Naive B cell (primary cell): Measurements from ENCODE around the gene MRPL20. TPM values are rescaled to one million over a fixed set of nuclear protein-coding genes. Genes with fewer than 3 reads are reported as not detected.
A peak's percentile ranks its signal among the peaks of the same experiment; 100 is the strongest.

Experiments
- ATAC-seq, 2 donors: fragments of 150-1000 bp; cut with Tn5 transposase; 2 replicates each; pipeline ENCODE4 v1.10.0; 2021; ENCODE audit warnings: low read depth in 2 of 2, mild to moderate bottlenecking in 2 of 2, moderate library complexity in 2 of 2
- DNase-seq: peaks from one replicate; pipeline ENCODE4 v3.0.0; 2022
- H3K27ac Mint-ChIP-seq, 6 donors: one replicate each; pipeline ENCODE4 v1.8.0; 2020 to 2022; ENCODE audit warnings: mild to moderate bottlenecking in 6 of 6, mixed read lengths in 6 of 6, moderate library complexity in 5 of 6, inconsistent platforms in 2 of 6
- H3K27me3 Mint-ChIP-seq, 3 donors: one replicate each; pipeline ENCODE4 v1.8.0; 2021 to 2022; ENCODE audit warnings: mixed read lengths in 3 of 3, mild to moderate bottlenecking in 1 of 3
- H3K36me3 Mint-ChIP-seq, 2 donors: one replicate each; pipeline ENCODE4 v1.8.0; 2020 to 2022; ENCODE audit warnings: mixed read lengths in 2 of 2, inconsistent platforms in 1 of 2, mild to moderate bottlenecking in 1 of 2
- H3K4me1 Mint-ChIP-seq, 3 donors: one replicate each; pipeline ENCODE4 v1.8.0; 2020 to 2022; ENCODE audit warnings: mixed read lengths in 3 of 3, inconsistent platforms in 1 of 3, mild to moderate bottlenecking in 1 of 3, moderate library complexity in 1 of 3
- H3K4me3 Mint-ChIP-seq, 8 donors: one replicate each; pipeline ENCODE4 v1.8.0; 2020 to 2022; ENCODE audit warnings: mild to moderate bottlenecking in 8 of 8, mixed read lengths in 8 of 8, moderate library complexity in 8 of 8, inconsistent platforms in 2 of 8
- H3K9me3 Mint-ChIP-seq, 7 donors: one replicate each; pipeline ENCODE4 v1.8.0; 2020 to 2022; ENCODE audit warnings: mixed read lengths in 7 of 7, mild to moderate bottlenecking in 5 of 7, inconsistent platforms in 2 of 7, moderate library complexity in 1 of 7
- polyA plus RNA-seq, 6 donors: library from polyadenylated mRNA; unstranded; fragments of 300-500 nt; fragmentation: Illumina TruSeq; gene quantifications; one replicate each; pipeline ENCODE4 v1.2.3, GENCODE V29; 2021; ENCODE audit warnings: low read depth in 6 of 6

Gene MRPL20
- polyA plus RNA-seq, 6 donors from 2014 or later, result 75.1 to 129 (median 102) TPM

DNA sequence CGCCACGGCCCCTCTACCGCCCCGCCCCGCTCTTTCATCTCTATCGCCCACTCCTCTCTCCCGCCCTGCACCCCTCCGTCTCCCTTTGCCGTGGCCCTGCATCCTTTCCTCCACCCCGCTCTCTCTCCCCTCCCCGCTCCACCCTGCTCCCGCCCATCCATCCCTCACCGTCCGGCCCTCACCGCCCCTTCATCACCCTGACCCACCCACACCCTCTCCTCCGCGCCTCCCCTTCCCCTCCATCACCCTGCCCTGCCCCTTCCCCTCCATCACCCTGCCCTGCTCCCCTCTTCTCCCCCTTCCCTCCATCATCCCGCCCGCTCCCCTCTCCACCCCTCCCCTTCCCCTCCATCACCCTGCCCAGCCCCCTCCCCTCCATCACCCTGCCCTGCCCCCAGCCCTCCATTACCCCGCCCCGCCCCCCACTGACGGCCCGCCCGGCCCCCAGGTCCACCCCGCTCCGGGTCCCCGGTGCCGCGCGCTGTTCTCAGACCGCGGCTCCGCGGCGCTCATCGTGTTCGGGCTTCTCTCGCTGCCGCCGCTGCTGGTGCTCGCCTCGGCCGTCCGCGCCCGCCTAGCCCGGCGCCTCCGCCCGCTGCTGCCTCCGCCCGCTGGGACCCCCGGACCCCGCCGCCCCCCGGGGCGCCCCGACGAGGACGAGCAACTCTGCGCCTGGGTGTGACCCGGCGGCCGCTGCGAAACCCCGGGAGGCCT is 20.2 kb upstream of the MRPL20 start:
- peaks cover 0 to 4% (median 0%) of the 10 kb centered on the region in 7 donors for H3K9me3 Mint-ChIP-seq
- peaks cover 4 to 8% (median 6%) of the 10 kb centered on the region in 3 donors for H3K4me1 Mint-ChIP-seq
- DNase-seq (no peak), ATAC-seq (peak in 1 of 2 donors; percentile 12)
- no peak overlapping the region for H3K4me3 Mint-ChIP-seq
- no peak overlapping the region for H3K27ac Mint-ChIP-seq
- H3K36me3 Mint-ChIP-seq, result no peaks in the 10 kb centered on the region
- H3K27me3 Mint-ChIP-seq, result peaks cover 19 to 75% (median 41%) of the 10 kb centered on the region in 3 donors

DNA sequence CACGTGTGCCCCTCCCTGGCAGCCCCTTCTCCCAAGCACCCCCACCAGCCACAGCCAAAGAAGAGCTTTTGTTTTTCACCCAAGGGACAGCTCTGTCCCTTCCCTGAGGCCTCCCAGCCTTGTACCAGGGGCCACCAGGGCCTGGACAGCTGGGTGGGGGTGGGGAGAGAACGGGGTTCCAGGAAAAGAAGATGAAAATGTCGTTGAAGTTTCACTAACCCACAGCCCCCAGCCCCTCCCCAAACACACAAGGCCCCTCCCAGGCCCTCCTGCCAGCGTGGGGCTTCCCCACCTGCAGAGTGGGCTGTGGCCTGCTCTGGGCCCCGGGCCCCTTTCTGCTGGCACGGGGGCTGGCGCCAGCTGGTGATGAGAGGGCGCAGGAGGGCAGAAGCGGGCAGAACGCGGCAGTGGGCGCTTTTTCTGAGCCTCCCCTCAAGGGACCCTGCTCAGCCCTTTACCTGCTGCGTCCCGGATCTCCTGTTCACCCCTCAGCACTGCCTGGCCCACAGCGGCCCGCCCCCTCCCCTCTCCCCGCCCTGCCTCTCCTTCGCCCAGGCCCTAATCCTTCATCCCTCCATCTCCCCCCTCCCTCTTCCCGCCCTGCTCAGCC is 19.5 kb upstream of the MRPL20 start:
- no peak for DNase-seq
- peak; percentile 47 to 61 for ATAC-seq
- H3K27me3 Mint-ChIP-seq, result peaks cover 19 to 73% (median 44%) of the 10 kb centered on the region in 3 donors
- peak overlapping the region in 1 of 6 donors; percentile 88 for H3K27ac Mint-ChIP-seq
- H3K36me3 Mint-ChIP-seq, result no peaks in the 10 kb centered on the region
- peaks cover 0 to 4% (median 0%) of the 10 kb centered on the region in 7 donors for H3K9me3 Mint-ChIP-seq
- peaks cover 4 to 8% (median 6%) of the 10 kb centered on the region in 3 donors for H3K4me1 Mint-ChIP-seq
- H3K4me3 Mint-ChIP-seq, result peak overlapping the region in 1 of 8 donors; percentile 9

DNA sequence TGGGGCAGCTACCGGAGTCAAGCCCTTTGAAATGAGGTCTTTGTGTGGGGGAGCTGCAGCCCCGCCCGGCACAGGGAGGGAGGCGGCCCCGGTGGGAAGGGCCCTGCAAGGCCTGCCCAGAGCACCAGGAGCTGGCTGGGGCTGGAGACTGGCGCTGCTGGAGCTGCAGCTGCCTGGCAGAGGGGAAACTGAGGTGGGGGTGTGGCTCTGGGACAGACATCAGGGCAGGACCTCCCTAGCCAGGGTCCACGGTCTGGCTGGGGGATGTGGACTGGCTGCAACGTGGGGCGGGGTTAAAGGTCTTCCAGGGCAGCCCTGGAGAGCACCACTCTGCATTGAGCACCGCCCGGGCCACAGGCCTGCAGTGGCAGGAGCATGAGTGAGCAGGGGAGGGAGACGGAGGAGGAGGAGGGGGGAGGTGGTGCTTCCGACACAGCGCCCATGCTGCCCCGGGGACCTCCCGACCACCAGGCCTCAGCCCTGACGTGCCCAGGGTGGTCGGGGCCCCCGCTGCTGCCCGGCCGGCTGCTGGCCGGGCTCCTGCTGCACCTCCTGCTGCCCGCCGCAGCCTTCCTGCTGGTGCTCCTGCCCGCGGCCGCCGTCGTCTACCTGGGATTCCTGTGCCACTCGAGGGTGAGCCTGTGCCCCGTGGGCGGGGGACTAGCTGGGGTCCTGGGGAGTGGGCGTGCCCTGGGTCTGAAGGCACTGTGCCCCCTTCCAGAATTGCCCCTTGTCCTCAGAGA is 18.8 kb upstream of the MRPL20 start:
- Mint-ChIP-seq H3K36me3 (no peaks in the 10 kb centered on the region), H3K27me3 (peaks cover 19 to 75% (median 47%) of the 10 kb centered on the region in 3 donors), H3K9me3 (peaks cover 0 to 4% (median 0%) of the 10 kb centered on the region in 7 donors), H3K4me1 (peaks cover 5 to 10% (median 6%) of the 10 kb centered on the region in 3 donors), H3K4me3 (peak overlapping the region in 2 of 8 donors; percentile 9 to 33), H3K27ac (peak overlapping the region in 1 of 6 donors; percentile 88)
- ATAC-seq (no peak), DNase-seq (no peak)

DNA sequence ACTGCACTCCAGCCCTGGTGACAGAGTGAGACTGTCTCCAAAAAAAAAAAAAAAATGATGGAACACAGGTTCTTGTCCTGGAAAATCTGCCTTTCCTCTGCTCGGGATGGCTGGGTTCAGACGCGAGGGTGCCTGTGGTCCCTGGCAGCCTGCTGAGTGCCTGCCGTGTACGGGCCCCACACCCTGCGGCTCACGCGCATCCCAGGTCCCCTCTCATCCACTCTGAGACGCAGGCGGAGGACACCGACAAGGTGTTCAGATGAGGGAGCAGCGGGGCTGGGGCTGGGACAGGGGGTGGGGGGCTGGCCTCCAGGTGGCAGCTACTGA is 18.3 kb upstream of the MRPL20 start:
- H3K4me3 Mint-ChIP-seq, result no peak overlapping the region
- DNase-seq, result no peak
- H3K27ac Mint-ChIP-seq, result no peak overlapping the region

DNA sequence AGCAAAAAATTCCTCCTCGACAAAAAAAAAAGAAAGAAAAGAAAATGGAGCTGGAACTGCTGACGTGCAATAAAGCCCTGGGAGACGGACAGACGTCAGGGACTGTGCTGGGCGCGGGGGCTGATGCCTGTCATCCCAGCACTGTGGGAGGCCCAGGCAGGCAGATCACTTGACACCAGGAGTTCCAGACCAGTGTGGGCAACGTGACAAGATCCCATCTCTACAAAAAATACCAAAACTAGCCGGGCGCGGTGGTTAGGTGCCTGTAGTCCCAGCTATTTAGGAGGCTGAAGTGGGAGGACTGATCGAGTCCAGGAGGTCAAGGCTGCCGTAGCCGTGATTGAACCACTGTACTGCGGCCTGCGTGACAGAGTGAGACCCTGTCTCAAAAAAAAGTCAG is 17.6 kb upstream of the MRPL20 start:
- Mint-ChIP-seq H3K4me3 (peak overlapping the region in 1 of 8 donors; percentile 34), H3K36me3 (no peaks in the 10 kb centered on the region), H3K9me3 (peaks cover 0 to 4% (median 0%) of the 10 kb centered on the region in 7 donors), H3K4me1 (peaks cover 6 to 15% (median 9%) of the 10 kb centered on the region in 3 donors), H3K27ac (no peak overlapping the region), H3K27me3 (peaks cover 19 to 70% (median 48%) of the 10 kb centered on the region in 3 donors)
- DNase-seq (no peak), ATAC-seq (no peak)

More for the DNA sequence above, 18.3 kb upstream of the MRPL20 start:
- Mint-ChIP-seq H3K27me3 (peaks cover 19 to 77% (median 52%) of the 10 kb centered on the region in 3 donors), H3K4me1 (peaks cover 6 to 15% (median 9%) of the 10 kb centered on the region in 3 donors), H3K36me3 (no peaks in the 10 kb centered on the region), H3K9me3 (peaks cover 0 to 4% (median 0%) of the 10 kb centered on the region in 7 donors)
- ATAC-seq, result no peak

DNA sequence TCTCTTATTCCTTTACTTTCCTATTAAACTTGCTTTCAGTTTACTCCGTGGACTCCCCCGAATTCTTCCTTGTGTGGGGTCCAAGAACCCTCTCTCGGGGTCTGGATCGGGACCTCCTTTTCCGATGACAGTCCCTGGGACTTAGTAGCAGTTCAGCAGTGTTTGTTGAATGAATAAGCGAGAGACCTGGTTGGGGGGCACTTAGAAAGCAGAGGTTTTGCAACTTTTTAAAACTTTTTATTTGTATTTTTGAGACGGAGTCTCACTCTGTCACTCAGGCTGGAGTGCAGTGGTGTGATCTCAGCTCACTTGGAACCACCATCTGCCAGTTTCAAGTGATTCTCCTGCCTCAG is 16.1 kb upstream of the MRPL20 start:
- H3K9me3 Mint-ChIP-seq, result no peaks in the 10 kb centered on the region
- peaks cover 15 to 55% (median 37%) of the 10 kb centered on the region in 3 donors for H3K27me3 Mint-ChIP-seq
- no peaks in the 10 kb centered on the region for H3K36me3 Mint-ChIP-seq
- peaks cover 5 to 16% (median 9%) of the 10 kb centered on the region in 3 donors for H3K4me1 Mint-ChIP-seq
- no peak overlapping the region for H3K4me3 Mint-ChIP-seq
- DNase-seq (no peak), ATAC-seq (no peak)
- no peak overlapping the region for H3K27ac Mint-ChIP-seq

DNA sequence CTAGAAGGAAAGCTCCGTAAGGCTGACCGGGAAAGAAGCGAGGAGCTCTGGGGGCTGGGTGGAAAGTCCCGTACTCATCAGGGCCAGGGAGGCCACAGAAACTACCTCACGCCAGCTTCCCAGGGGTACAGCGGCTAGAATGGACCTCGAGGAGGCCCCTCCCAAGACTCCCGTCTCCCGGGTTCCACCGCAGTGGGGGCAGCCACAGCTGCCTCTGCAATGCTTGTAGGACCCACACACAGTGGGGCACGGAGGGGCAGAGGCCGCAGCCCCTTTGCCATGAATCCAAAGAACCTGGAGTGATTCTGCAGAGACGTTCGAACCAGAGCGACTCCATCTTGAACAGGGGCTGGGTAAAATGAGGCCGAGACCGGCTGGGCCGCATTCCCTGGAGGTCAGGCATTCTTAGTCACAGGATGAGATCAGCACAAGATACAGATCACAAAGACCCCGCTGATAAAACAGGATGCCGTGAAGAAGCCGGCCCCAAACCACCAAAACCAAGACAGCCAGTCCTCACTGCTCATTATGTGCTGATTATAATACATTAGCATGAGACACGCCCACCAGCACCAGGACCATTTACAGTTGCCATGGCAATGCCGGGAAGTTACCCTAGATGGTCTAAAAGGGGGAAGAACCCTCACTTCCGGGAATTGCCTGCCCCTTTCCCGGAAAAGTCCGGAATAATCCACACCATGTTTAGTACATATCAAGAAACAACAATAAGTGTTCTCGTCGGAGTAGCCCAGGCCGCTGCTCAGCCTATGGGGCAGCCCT is 15.6 kb upstream of the MRPL20 start:
- Mint-ChIP-seq H3K9me3 (no peaks in the 10 kb centered on the region), H3K27me3 (peaks cover 14 to 54% (median 35%) of the 10 kb centered on the region in 3 donors), H3K27ac (no peak overlapping the region), H3K4me1 (peaks cover 5 to 15% (median 10%) of the 10 kb centered on the region in 3 donors), H3K4me3 (no peak overlapping the region), H3K36me3 (no peaks in the 10 kb centered on the region)
- no peak for DNase-seq
- ATAC-seq, result no peak

DNA sequence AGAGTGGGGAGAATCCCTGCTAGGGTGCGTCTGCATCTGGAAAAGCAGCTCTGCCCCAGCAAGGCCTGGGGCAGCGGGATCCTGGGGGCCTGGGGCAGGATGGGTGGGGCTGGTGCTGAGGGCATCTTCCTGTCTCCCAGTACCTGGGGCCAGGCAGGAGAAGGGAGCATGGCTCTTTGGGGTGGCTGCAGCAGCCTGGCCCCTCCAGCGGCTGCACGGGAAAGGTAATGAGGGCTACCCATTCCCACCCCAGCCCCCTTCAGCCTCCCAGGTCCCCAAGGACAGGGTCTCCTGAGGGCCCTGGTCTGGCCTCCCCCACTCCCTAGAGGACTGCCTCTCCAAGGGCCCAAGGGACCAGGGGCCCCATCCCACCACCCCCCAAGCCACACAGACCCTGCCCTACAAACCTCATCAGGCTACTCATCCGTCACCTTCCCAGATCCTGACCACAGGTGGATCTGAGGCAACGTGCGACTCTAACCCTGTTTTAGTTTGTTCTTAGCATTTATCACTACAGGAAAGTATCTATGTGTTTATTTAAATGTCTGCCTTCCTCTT is 14.9 kb upstream of the MRPL20 start:
- no peak overlapping the region for H3K4me3 Mint-ChIP-seq
- no peaks in the 10 kb centered on the region for H3K36me3 Mint-ChIP-seq
- no peak overlapping the region for H3K27ac Mint-ChIP-seq
- DNase-seq (no peak), ATAC-seq (no peak)
- peaks cover 5 to 15% (median 9%) of the 10 kb centered on the region in 3 donors for H3K4me1 Mint-ChIP-seq
- H3K9me3 Mint-ChIP-seq, result no peaks in the 10 kb centered on the region
- peaks cover 14 to 54% (median 35%) of the 10 kb centered on the region in 3 donors for H3K27me3 Mint-ChIP-seq

DNA sequence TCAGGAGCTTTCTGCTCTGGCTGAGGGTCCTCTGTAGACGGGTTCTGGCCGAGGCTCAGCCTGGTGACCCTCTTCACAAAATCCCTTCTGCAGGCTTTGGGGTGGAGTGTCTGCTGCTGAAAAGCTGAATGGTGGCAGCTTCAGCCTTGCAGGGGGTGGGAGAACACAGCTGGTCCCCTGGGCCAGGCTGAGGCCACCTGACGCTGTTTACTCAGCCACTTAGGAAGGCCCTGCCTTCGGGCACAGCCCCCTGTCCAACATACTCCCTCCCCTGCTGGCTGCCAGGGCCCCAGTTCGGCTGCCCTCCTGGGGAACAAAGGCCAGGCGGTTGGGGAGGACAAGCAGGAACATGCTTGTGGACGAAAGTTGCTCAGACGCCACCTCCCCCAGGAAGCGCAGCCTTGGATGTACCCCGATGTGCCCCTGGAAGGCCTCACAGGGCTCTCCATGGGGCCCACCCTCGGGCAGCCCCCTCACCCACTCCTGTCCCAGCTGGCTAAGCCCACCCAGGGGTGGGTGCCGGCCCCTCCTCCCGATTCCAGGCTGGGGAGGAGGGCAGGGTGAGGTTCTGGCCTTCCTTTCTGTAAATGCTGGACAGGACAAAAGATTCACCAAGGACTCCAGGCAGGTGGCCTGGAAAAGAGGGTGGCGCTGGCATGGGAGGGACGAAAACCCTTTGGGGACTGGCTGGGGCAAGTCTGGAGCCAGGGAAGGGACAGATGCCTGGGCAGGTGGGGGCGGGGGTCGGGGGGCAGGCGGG is 14.2 kb upstream of the MRPL20 start, which contains the start of gene ANKRD65:
ANKRD65 (minus strand) TSS at position 130 of the 760 bp plus-strand sequence. CDS start 271 bp downstream, outside the sequence.
- Mint-ChIP-seq H3K4me3 (peak within 1 kb of the TSS in 5 of 8 donors; percentile 19 to 73 (median 71)), H3K9me3 (no peaks in the 10 kb centered on the region)
- no peak for DNase-seq

DNA sequence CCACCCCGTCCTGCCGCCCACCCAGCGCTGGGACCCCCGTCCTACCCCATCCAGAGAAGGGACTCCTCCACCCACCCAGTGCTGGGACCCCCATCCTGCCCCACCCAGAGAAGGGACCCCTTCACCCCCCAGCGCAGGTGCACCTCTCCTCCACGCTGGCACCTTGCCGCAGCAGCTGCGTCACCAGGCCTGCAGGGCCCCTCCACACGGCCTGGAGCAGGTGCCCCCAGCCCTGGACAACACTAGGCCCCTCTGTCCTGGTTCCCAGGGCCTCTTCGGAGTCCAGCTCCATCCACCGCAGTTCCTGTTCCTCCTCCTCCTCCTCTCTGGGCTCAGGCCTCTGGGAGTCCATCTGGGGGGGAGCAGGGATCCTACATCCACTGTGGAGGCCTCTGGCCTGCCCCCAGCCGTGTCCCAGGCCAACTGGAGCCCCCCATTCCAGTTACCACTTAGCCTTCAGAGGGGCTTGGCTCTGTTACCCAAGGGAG is 13.6 kb upstream of the MRPL20 start:
- Mint-ChIP-seq H3K27me3 (peaks cover 14 to 44% (median 25%) of the 10 kb centered on the region in 3 donors), H3K4me3 (peak overlapping the region in 4 of 8 donors; percentile 19 to 73 (median 72)), H3K36me3 (no peaks in the 10 kb centered on the region), H3K9me3 (no peaks in the 10 kb centered on the region), H3K27ac (no peak overlapping the region), H3K4me1 (peaks cover 5 to 12% (median 8%) of the 10 kb centered on the region in 3 donors)
- no peak for ATAC-seq
- DNase-seq, result no peak

More for the DNA sequence above, 14.2 kb upstream of the MRPL20 start, which contains the start of gene ANKRD65:
- Mint-ChIP-seq H3K36me3 (no peaks in the 10 kb centered on the region), H3K27me3 (peaks cover 14 to 51% (median 31%) of the 10 kb centered on the region in 3 donors), H3K27ac (no peak within 1 kb of the TSS), H3K4me1 (peaks cover 5 to 13% (median 8%) of the 10 kb centered on the region in 3 donors)
- no peak for ATAC-seq

DNA sequence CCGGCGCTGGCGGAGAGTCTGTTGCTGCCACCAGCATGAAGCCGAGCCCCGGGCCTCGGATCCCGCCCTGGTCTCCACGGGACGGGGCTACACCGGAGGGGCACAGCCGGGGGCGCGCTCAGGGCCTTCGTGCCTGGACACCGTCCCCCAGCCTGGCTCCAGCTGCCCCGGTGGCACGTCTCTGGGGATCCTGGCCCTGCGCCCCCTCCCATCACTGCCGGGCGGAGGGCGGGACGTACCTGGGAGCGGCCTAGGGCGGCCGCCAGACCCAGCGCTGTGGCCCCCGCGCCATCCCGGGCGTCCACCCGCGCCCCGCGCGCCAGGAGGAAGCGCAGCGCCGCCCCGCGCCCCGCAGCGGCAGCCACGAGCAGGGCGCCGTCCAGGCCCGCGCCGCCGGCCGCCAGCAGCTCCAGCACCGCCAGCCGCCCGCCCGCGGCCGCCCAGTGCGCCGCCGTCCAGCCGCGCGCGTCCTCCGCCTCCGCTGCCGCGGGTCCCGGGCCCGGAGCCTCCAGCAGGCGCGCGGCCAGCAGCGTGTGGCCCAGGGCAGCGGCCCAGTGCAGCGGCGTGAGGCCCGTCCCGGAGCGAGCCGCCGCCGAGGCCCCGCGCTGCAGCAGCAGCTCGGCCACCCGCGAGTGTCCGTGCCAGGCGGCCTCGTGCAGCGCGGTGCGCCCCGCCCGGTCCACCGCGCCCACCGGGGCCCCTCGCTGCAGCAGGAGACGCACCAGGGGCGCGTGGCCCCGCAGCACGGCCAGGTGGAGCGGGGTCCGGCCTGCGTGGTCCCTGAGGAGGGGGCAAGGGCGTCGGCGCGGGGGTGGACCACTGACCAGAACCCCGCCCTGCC is 12.9 kb upstream of the MRPL20 start:
- no peaks in the 10 kb centered on the region for H3K36me3 Mint-ChIP-seq
- peak overlapping the region in 1 of 8 donors; percentile 73 for H3K4me3 Mint-ChIP-seq
- no peak overlapping the region for H3K27ac Mint-ChIP-seq
- peaks cover 14 to 39% (median 24%) of the 10 kb centered on the region in 3 donors for H3K27me3 Mint-ChIP-seq
- peaks cover 5 to 12% (median 8%) of the 10 kb centered on the region in 3 donors for H3K4me1 Mint-ChIP-seq
- DNase-seq (no peak), ATAC-seq (peak; percentile 64 to 68)
- H3K9me3 Mint-ChIP-seq, result no peaks in the 10 kb centered on the region
